ENCODE data around the gene NRG2. TPM values are rescaled to one million over a fixed set of nuclear protein-coding genes. Genes with fewer than 3 reads are reported as not detected.

The NRG2 gene
- total and polyA plus RNA-seq, 2 donors (not counting 3 experiments of a cell fraction or from before 2014, with no cell fraction given) = 0.26 to 0.42 TPM

DNA sequence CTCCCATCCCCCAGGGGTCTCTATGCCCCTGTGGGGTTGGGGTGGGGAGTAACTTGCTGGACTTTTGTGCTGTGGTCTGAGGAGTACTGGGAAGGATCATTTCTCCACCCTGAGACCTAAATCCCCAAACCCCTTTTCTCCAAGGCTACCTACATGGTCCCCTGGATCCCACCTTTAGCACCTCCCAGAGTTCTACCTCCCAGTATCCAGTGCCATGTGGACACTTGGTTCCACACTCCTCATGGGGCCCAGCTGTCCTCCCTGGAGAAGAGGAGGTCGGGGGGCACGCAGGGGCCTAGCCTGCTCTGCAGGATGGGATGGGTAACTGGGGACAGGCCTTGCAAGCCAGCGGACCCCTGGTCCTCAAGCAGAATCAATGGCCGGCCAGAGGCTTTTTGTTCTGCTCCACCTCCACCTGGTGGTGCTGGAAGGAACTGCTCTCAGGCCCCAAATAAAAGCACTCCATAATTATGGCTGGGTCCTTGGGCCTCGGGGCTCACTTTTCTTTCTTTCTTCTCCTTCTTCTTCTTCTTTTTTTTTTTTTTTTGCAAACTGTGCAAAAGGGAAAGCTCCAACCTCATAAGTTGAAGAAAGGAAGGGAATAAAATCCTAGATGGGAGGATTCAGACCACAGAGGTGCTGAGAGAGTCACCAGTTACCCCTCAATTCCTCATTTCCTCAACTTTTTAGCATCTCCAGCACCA, 179.1 kb downstream of the NRG2 start:
- Histone ChIP-seq H3K9me1 (replicated peaks; ENCODE audit: control insufficient read depth, extremely low read depth, insufficient read depth, low read length) (no peaks in the 10 kb centered on the region), H4K20me1 (replicated peaks; ENCODE audit: control insufficient read depth, extremely low read depth, insufficient read depth, low read length) (no peaks in the 10 kb centered on the region), H3K27ac (ENCODE audit: insufficient read depth, low read depth, low read length) (no peak overlapping the region), H3K9me3 (replicated peaks; ENCODE audit: control insufficient read depth, insufficient read depth, low read length) (no peaks in the 10 kb centered on the region), H3K4me3 (replicated peaks in 1 of 3; ENCODE audit: insufficient read depth in 1 of 3, low read depth in 1 of 3, low read length in 3 of 3) (no peak overlapping the region), H3K27me3 (ENCODE audit: control insufficient read depth in 2 of 2, insufficient read depth in 2 of 2, low read length in 2 of 2) (peaks cover 6 to 12% of the 10 kb centered on the region in 2 experiments), H3K4me1 (ENCODE audit: control insufficient read depth, extremely low read depth, insufficient read depth, low read length) (no peaks in the 10 kb centered on the region), H3K79me2 (ENCODE audit: control insufficient read depth, insufficient read depth, low read length) (no peaks in the 10 kb centered on the region), H2AFZ (ENCODE audit: low read depth, low read length) (no peak overlapping the region), H3K36me3 (ENCODE audit: control insufficient read depth in 2 of 2, extremely low read depth in 1 of 2, insufficient read depth in 2 of 2, low read length in 2 of 2) (no peaks in the 10 kb centered on the region), H3K4me2 (ENCODE audit: insufficient read depth, low read length) (no peak overlapping the region), H3K9ac (replicated peaks; ENCODE audit: extremely low read depth, insufficient read depth, low read length) (no peak overlapping the region)
- intact Hi-C loops (cut with micrococcal nuclease) = loop anchor here (1.0 to 5.0 kb wide), 4 partner anchors 20 to 293 kb away; no protein-coding TSS in a partner anchor
- BruUV-seq (replicated peaks) = no TSS peak
- FAIRE-seq = peak; percentile 72
- POLR2A ChIA-PET = no interaction called here
- CTCF ChIA-PET = interaction anchor here (0.7 to 6.4 kb wide), 11 partner anchors 9 to 288 kb away, joined by 3 to 95 read pairs (median 6); no protein-coding TSS in a partner anchor
- DNase-seq (ENCODE audit: low read depth, low spot score) = peak; percentile 57
- peak; percentile 75 to 88 for TF ChIP-seq CTCF (IDR thresholded peaks at IDR 0.05; ENCODE audit: extremely low read depth in 1 of 2, insufficient read depth in 1 of 2, low read depth in 1 of 2, low read length in 2 of 2)
- TF ChIP-seq, protein P1, sequence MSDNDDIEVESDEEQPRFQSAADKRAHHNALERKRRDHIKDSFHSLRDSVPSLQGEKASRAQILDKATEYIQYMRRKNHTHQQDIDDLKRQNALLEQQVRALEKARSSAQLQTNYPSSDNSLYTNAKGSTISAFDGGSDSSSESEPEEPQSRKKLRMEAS (IDR thresholded peaks at IDR 0.05; ENCODE audit: insufficient read depth, insufficient read length) = no peak
- TF ChIP-seq EZH2 (IDR thresholded peaks at IDR 0.05; ENCODE audit: borderline replicate concordance, low read depth, low read length, severe bottlenecking) = peak; percentile 25
- dilution Hi-C loops (cut with MboI; ENCODE audit: extremely low pct_ligation_motif_present, low sequenced_read_pairs) = no loop called here

DNA sequence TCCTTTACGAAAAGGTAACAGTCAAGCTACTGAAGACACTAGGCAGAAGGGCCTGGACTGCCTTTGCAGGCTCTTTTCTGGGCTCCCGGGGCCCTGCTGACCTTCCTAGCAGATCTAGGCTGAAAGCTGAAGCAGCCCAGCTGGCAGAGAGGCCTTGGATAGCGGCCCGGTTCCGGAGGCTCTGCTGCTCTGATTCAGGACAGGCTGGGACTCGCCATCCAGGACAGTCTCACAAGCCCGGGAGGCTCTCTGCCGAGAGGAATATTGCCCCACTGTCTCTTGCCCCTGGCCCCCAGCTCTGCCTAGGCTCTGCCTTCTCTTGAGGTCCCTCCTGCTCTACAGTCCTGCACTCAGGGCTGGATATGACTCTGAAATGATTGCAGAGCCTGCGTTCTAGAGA, 179.7 kb downstream of the NRG2 start:
- ChIA-PET CTCF (interaction anchor here (0.8 to 6.4 kb wide), 10 partner anchors 9 to 289 kb away, joined by 3 to 95 read pairs (median 6); no protein-coding TSS in a partner anchor), POLR2A (no interaction called here)
- H3K27ac ChIP-seq (ENCODE audit: insufficient read depth, low read depth, low read length) = no peak overlapping the region
- no peaks in the 10 kb centered on the region for H3K36me3 ChIP-seq (ENCODE audit: control insufficient read depth in 2 of 2, extremely low read depth in 1 of 2, insufficient read depth in 2 of 2, low read length in 2 of 2)
- H3K9me3 ChIP-seq (replicated peaks; ENCODE audit: control insufficient read depth, insufficient read depth, low read length) = no peaks in the 10 kb centered on the region
- BruUV-seq (replicated peaks) = no TSS peak
- dilution Hi-C loops (cut with MboI; ENCODE audit: extremely low pct_ligation_motif_present, low sequenced_read_pairs) = no loop called here
- no peak for TF ChIP-seq POLR2AphosphoS5 (IDR thresholded peaks at IDR 0.05; ENCODE audit: insufficient read depth, low read depth, low read length)
- no peak for TF ChIP-seq FOS (IDR thresholded peaks at IDR 0.05; ENCODE audit: borderline replicate concordance, insufficient read depth, low read length)
- TF ChIP-seq JUN (IDR thresholded peaks at IDR 0.05; ENCODE audit: borderline replicate concordance, insufficient read depth, insufficient read length, low read depth) = no peak
- no peak for TF ChIP-seq MYC (IDR thresholded peaks at IDR 0.05; ENCODE audit: low read depth, low read length)
- TF ChIP-seq, protein P1 (IDR thresholded peaks at IDR 0.05; ENCODE audit: insufficient read depth, insufficient read length) = no peak
- no peak for TF ChIP-seq CTCF (IDR thresholded peaks at IDR 0.05; ENCODE audit: extremely low read depth in 1 of 2, insufficient read depth in 1 of 2, low read depth in 1 of 2, low read length in 2 of 2)
- TF ChIP-seq EZH2 (IDR thresholded peaks at IDR 0.05; ENCODE audit: borderline replicate concordance, low read depth, low read length, severe bottlenecking) = no peak
- no peak for TF ChIP-seq POLR2A (IDR thresholded peaks at IDR 0.05; ENCODE audit: low read depth, low read length)
- TF ChIP-seq GATA2 (IDR thresholded peaks at IDR 0.05; ENCODE audit: insufficient read depth, insufficient read length, low read depth, low read length) = no peak
- no peaks in the 10 kb centered on the region for H4K20me1 ChIP-seq (replicated peaks; ENCODE audit: control insufficient read depth, extremely low read depth, insufficient read depth, low read length)
- H3K9ac ChIP-seq (replicated peaks; ENCODE audit: extremely low read depth, insufficient read depth, low read length) = no peak overlapping the region
- peaks cover 6 to 12% of the 10 kb centered on the region in 2 experiments for H3K27me3 ChIP-seq (ENCODE audit: control insufficient read depth in 2 of 2, insufficient read depth in 2 of 2, low read length in 2 of 2)
- H3K4me2 ChIP-seq (ENCODE audit: insufficient read depth, low read length) = no peak overlapping the region
- H3K4me1 ChIP-seq (ENCODE audit: control insufficient read depth, extremely low read depth, insufficient read depth, low read length) = no peaks in the 10 kb centered on the region
- no peaks in the 10 kb centered on the region for H3K79me2 ChIP-seq (ENCODE audit: control insufficient read depth, insufficient read depth, low read length)
- no peak overlapping the region for H2AFZ ChIP-seq (ENCODE audit: low read depth, low read length)
- FAIRE-seq (no peak), DNase-seq (ENCODE audit: low read depth, low spot score) (no peak)
- H3K4me3 ChIP-seq (replicated peaks in 1 of 3; ENCODE audit: insufficient read depth in 1 of 3, low read depth in 1 of 3, low read length in 3 of 3) = no peak overlapping the region
- intact Hi-C loops (cut with micrococcal nuclease) = loop anchor here (5.0 kb wide), 1 partner anchor 294 kb away; no protein-coding TSS in a partner anchor
- no peaks in the 10 kb centered on the region for H3K9me1 ChIP-seq (replicated peaks; ENCODE audit: control insufficient read depth, extremely low read depth, insufficient read depth, low read length)

All from endothelial cell of umbilical vein (primary cell).